DND-41 (cell line): Measurements from ENCODE around the gene SERTAD2.
A peak's percentile ranks its signal among the peaks of the same experiment; 100 is the strongest.

Experiments
- ATAC-seq: fragments of 200-7000 bp; cut with Tn5 transposase; 3 replicates; pipeline ENCODE4 v1.9.1; 2021; ENCODE audit warnings: low read depth; ENCODE audit not compliant: insufficient read depth
- DNase-seq: peaks from one replicate; pipeline ENCODE4 v3.0.0-alpha.2; 2020
- H2AFZ ChIP-seq: 2 replicates; pipeline ENCODE4 v1.6.0; 2012; ENCODE audit warnings: low read depth, low read length
- H3K27ac ChIP-seq: 2 replicates; pipeline ENCODE4 v1.5.1; 2012; ENCODE audit warnings: low read length, inconsistent platforms
- H3K27me3 ChIP-seq: fragments of 200-600 bp; sonication (generic); 2 replicates; pipeline ENCODE4 v1.6.0; 2012; ENCODE audit warnings: low read length, mild to moderate bottlenecking, inconsistent platforms; ENCODE audit not compliant: insufficient read depth, poor library complexity
- H3K36me3 ChIP-seq: 2 replicates; pipeline ENCODE4 v1.5.1; 2012; ENCODE audit warnings: low read length, inconsistent platforms; ENCODE audit not compliant: insufficient read depth
- H3K4me1 ChIP-seq: 2 replicates; pipeline ENCODE4 v1.5.1; 2012; ENCODE audit warnings: mild to moderate bottlenecking, low read length; ENCODE audit not compliant: insufficient read depth
- H3K4me2 ChIP-seq: 2 replicates; pipeline ENCODE4 v1.6.0; 2012; ENCODE audit warnings: mild to moderate bottlenecking, moderate library complexity, low read length, inconsistent platforms; ENCODE audit not compliant: insufficient read depth
- H3K4me3 ChIP-seq, 2 experiments: fragments of 200-600 bp in 1 of 2; shearing (Covaris generic) in 1 of 2; 2 replicates each; pipeline ENCODE4 v1.5.1; 2012 to 2016; ENCODE audit warnings: inconsistent platforms in 2 of 2, low read length in 2 of 2, mild to moderate bottlenecking in 2 of 2, low read depth in 1 of 2, moderate library complexity in 1 of 2
- H3K79me2 ChIP-seq: 2 replicates; pipeline ENCODE4 v1.6.0; 2012; ENCODE audit warnings: low read length, inconsistent platforms; ENCODE audit not compliant: insufficient read depth
- H3K9ac ChIP-seq: 2 replicates; pipeline ENCODE4 v1.6.0; 2012; ENCODE audit warnings: low read depth, mild to moderate bottlenecking, inconsistent platforms, low read length, moderate library complexity
- H3K9me3 ChIP-seq: 2 replicates; pipeline ENCODE4 v1.5.1; 2012; ENCODE audit warnings: low read length, moderate library complexity, mild to moderate bottlenecking, inconsistent platforms; ENCODE audit not compliant: insufficient read depth, severe bottlenecking
- H4K20me1 ChIP-seq: 2 replicates; pipeline ENCODE4 v1.6.0; 2012; ENCODE audit warnings: low read length; ENCODE audit not compliant: insufficient read depth
- EZH2 ChIP-seq: IDR thresholded peaks from 3 replicates; pipeline ENCODE4 v1.6.1; 2012; ENCODE audit warnings: borderline replicate concordance, low read depth, mild to moderate bottlenecking, moderate library complexity, low read length, inconsistent platforms; ENCODE audit not compliant: severe bottlenecking
- TF ChIP-seq, protein P1 (sequence below): IDR thresholded peaks from 2 replicates; pipeline ENCODE4 v1.5.1; 2012; ENCODE audit warnings: borderline replicate concordance, low read length, moderate library complexity, mild to moderate bottlenecking; ENCODE audit not compliant: poor library complexity, severe bottlenecking; ENCODE audit errors: extremely low read depth

SERTAD2 gene

DNA sequence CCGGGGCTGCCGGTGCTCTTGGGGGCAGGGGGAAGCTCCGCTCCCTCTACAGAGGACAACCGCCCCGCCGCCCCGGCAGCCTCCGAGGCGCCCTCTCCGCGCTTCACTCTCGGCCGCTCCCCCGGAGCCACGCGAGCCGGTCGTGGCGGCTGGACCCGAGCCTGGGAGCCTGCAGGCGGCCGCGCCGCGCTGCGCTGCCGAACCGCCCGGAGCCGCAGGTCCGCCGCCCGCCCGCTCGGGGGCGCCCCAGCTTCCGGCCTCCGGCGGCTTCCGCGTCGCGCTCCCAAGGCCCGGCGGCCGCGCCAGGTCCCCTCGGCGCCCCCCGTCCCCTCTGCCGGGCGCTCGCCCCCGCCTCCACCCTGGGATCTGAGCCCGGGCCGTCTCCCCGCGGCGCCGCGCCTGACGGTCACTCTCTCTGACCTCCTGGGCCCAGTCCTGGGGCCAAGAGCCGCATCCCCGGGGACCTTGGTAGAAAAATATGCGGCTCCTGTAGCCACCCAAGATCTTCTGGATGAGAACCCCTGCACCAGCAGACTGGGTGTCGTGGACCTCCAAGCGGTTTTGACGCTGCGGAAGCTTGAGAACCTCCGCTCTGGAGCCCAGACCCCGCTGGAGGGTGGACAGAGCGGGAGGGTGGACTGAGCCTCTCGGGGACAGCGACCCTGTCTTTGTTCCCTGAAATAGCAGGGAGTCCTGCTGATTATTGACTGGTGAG is 44.3 kb downstream of the SERTAD2 start:
- H3K4me1 ChIP-seq: no peaks in the 10 kb centered on the region
- H3K4me2 ChIP-seq: no peak overlapping the region
- ATAC-seq (peak; percentile 64; the same call in 2 of the 3 replicates), DNase-seq (no peak)
- peaks cover 3% of the 10 kb centered on the region for H3K27me3 ChIP-seq
- H2AFZ ChIP-seq: no peak overlapping the region
- no peak overlapping the region for H3K27ac ChIP-seq
- TF ChIP-seq EZH2: no peak
- TF ChIP-seq, protein P1, sequence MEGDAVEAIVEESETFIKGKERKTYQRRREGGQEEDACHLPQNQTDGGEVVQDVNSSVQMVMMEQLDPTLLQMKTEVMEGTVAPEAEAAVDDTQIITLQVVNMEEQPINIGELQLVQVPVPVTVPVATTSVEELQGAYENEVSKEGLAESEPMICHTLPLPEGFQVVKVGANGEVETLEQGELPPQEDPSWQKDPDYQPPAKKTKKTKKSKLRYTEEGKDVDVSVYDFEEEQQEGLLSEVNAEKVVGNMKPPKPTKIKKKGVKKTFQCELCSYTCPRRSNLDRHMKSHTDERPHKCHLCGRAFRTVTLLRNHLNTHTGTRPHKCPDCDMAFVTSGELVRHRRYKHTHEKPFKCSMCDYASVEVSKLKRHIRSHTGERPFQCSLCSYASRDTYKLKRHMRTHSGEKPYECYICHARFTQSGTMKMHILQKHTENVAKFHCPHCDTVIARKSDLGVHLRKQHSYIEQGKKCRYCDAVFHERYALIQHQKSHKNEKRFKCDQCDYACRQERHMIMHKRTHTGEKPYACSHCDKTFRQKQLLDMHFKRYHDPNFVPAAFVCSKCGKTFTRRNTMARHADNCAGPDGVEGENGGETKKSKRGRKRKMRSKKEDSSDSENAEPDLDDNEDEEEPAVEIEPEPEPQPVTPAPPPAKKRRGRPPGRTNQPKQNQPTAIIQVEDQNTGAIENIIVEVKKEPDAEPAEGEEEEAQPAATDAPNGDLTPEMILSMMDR: no peak
- H3K36me3 ChIP-seq: no peaks in the 10 kb centered on the region
- H3K9me3 ChIP-seq: no peaks in the 10 kb centered on the region
- no peak overlapping the region for H3K9ac ChIP-seq
- no peaks in the 10 kb centered on the region for H3K79me2 ChIP-seq
- 0 out of 2 replicates have a peak, but pooled peaks cover 3% of the 10 kb centered on the region for H4K20me1 ChIP-seq
- H3K4me3 ChIP-seq: no peak overlapping the region

DNA sequence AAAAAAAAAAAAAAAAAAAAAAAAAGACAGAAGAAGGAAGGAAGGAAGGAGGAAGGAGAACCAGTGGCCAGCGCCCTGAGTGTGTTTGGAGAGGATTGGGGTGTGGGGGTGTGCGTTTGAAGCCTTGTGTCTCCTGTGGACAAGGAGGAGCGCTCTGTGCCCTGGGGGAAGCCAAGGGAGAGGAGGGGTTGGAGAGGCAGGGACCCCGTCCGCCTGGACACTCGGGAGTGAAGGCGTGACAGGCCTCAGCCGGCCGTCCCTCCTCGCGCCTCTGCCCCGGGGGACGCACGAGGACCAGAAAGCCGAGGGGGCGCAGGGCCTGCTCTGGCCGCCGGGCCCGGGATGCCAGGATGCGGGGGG is 44.9 kb downstream of the SERTAD2 start:
- H2AFZ ChIP-seq: no peak overlapping the region
- H3K9ac ChIP-seq: no peak overlapping the region
- no peaks in the 10 kb centered on the region for H3K36me3 ChIP-seq
- no peaks in the 10 kb centered on the region for H3K9me3 ChIP-seq
- H3K27me3 ChIP-seq: peaks cover 3% of the 10 kb centered on the region
- ATAC-seq (no peak), DNase-seq (no peak)
- no peaks in the 10 kb centered on the region for H3K79me2 ChIP-seq
- H3K27ac ChIP-seq: no peak overlapping the region
- TF ChIP-seq, protein P1: no peak
- TF ChIP-seq EZH2: no peak
- H3K4me3 ChIP-seq: no peak overlapping the region
- no peak overlapping the region for H3K4me2 ChIP-seq
- H3K4me1 ChIP-seq: no peaks in the 10 kb centered on the region
- H4K20me1 ChIP-seq: 0 out of 2 replicates have a peak, but pooled peaks cover 3% of the 10 kb centered on the region

DNA sequence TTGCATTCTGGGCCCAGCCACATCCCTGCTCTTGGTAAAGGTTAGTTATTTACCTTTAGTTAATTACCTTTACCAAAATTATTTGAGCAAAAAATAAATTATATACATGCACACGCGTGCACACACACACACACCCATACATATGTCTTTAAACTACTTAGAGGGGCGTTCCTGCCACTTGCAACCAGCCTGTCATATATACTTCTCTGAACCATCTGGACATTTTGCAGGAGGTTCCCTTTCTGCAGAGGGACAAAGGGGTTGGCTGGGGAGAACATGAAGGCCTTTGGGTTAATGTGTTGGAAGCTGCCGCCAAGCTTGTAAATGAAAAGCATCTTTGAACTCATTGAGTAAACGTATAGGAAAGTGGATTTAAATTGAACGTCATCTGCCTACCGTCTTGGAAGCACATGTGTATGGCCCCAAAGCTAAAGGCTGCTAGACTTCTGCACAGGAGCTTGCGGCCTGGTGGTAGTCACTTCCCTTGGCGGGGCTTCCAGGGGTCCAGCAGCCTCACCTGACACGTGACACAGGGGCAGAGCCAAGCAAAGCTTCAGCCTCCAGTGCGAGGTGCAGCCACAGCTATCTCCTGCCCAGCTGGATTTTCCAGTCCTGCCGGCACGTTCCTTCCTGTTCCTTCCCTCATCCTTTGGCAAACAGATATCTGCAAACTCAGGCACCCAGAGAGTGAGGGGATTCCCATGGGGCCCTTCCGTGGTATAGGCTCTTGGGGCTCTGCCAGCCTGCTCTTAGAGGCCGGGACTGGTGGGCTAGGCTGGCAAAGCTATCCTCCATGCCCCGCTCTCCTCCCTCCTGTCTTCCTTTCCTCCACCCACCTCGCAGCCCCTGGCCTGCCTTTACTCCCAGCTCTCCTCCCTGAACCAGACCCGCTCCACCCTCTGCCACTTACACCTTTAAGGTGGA is 46.1 kb downstream of the SERTAD2 start:
- no peak for TF ChIP-seq EZH2
- TF ChIP-seq, protein P1: no peak
- H3K4me2 ChIP-seq: no peak overlapping the region
- ATAC-seq (no peak), DNase-seq (no peak)
- peaks cover 3% of the 10 kb centered on the region for H3K27me3 ChIP-seq
- no peaks in the 10 kb centered on the region for H3K79me2 ChIP-seq
- no peak overlapping the region for H2AFZ ChIP-seq
- H3K4me3 ChIP-seq: no peak overlapping the region
- no peaks in the 10 kb centered on the region for H3K4me1 ChIP-seq
- 0 out of 2 replicates have a peak, but pooled peaks cover 3% of the 10 kb centered on the region for H4K20me1 ChIP-seq
- no peak overlapping the region for H3K9ac ChIP-seq
- no peaks in the 10 kb centered on the region for H3K36me3 ChIP-seq
- H3K27ac ChIP-seq: no peak overlapping the region
- H3K9me3 ChIP-seq: no peaks in the 10 kb centered on the region
